G401.6 (cell line): ENCODE results near the gene LUC7L.
"Not testable (repeated sequence)": the region's sequence is repeated elsewhere in the genome, so short reads cannot be mapped to it uniquely, and the experiment has no call there.

Source experiments
- FAIRE-seq: peaks from 2 replicates; lab custom pipeline; 2012; peaks lifted over from hg19 to GRCh38; lab: Jason Lieb, UNC

The LUC7L gene

GRCh38 chr16:179211-180092 is 49.8 kb downstream of the LUC7L start:
- FAIRE-seq = no peak

- no peak for FAIRE-seq
These were observed 50.6 kb downstream of the LUC7L start for GRCh38 chr16:178668-179015.

- no peak for FAIRE-seq
These were observed 51.1 kb downstream of the LUC7L start for GRCh38 chr16:177981-178667.

- FAIRE-seq = no peak
These were observed 51.8 kb downstream of the LUC7L start for GRCh38 chr16:177394-177822.

- not testable (repeated sequence) for FAIRE-seq
These were observed 52.5 kb downstream of the LUC7L start, which contains the start of gene HBA1 for GRCh38 chr16:176477-177382. HBA1 (plus strand) TSS chr16:176680; CDS start chr16:176717, 37 bp downstream.

- not testable (repeated sequence) for FAIRE-seq
These were observed 53.2 kb downstream of the LUC7L start for GRCh38 chr16:176006-176405.

- no peak for FAIRE-seq
These were observed 54.0 kb downstream of the LUC7L start for GRCh38 chr16:175011-175949.

GRCh38 chr16:173928-174769 is 55.1 kb downstream of the LUC7L start:
- not testable (repeated sequence) for FAIRE-seq

GRCh38 chr16:173211-173854 is 55.9 kb downstream of the LUC7L start:
- not testable (repeated sequence) for FAIRE-seq

- FAIRE-seq = not testable (repeated sequence)
These were observed 56.8 kb downstream of the LUC7L start, which contains the start of gene HBA2 for GRCh38 chr16:172374-172941. HBA2 (plus strand) TSS chr16:172876; CDS start chr16:172913, 37 bp downstream.

- FAIRE-seq = no peak
These were observed 58.5 kb downstream of the LUC7L start for GRCh38 chr16:170788-171187.

GRCh38 chr16:170088-170507 is 59.2 kb downstream of the LUC7L start:
- not testable (repeated sequence) for FAIRE-seq

GRCh38 chr16:169014-169413 is 60.2 kb downstream of the LUC7L start:
- FAIRE-seq = no peak

- no peak for FAIRE-seq
These were observed 60.8 kb downstream of the LUC7L start for GRCh38 chr16:168424-168823.

- no peak for FAIRE-seq
These were observed 62.0 kb downstream of the LUC7L start for GRCh38 chr16:167122-167690.

- no peak for FAIRE-seq
These were observed 62.7 kb downstream of the LUC7L start for GRCh38 chr16:166375-167121.

- FAIRE-seq = no peak
These were observed 63.5 kb downstream of the LUC7L start, which contains the start of gene HBM for GRCh38 chr16:165539-166374. HBM (plus strand) TSS chr16:165978; CDS start chr16:165998, 20 bp downstream.
